Smooth muscle cell (in vitro differentiated cells): Measurements from ENCODE around the gene TPSD1. TPM values are rescaled to one million over a fixed set of nuclear protein-coding genes. Genes with fewer than 3 reads are reported as not detected.

Experiments
- DNase-seq: peaks from one replicate; lab custom pipeline; 2025; ENCODE audit not compliant: unreplicated experiment; lab: John Stamatoyannopoulos, UW
- H2AFZ ChIP-seq: fragments of 200-600 bp; sonication (generic); 2 replicates; pipeline ENCODE4 v1.6.0; 2016; ENCODE audit warnings: antibody characterized with exemption, low read depth, mild to moderate bottlenecking
- H3F3A ChIP-seq: fragments of 200-600 bp; sonication (generic); 2 replicates; pipeline ENCODE4 v1.6.0; 2017; ENCODE audit warnings: antibody characterized with exemption, low read depth
- H3K27ac ChIP-seq: fragments of 200-600 bp; sonication (generic); 2 replicates; pipeline ENCODE4 v1.5.1; 2016; ENCODE audit warnings: low read depth, mild to moderate bottlenecking
- H3K27me3 ChIP-seq: fragments of 200-600 bp; sonication (generic); 2 replicates; pipeline ENCODE4 v1.6.1; 2016; ENCODE audit warnings: low read depth, mild to moderate bottlenecking
- H3K36me3 ChIP-seq: fragments of 200-600 bp; sonication (generic); 2 replicates; pipeline ENCODE4 v1.5.1; 2016; ENCODE audit warnings: low read depth
- H3K4me1 ChIP-seq: fragments of 200-600 bp; sonication (generic); 2 replicates; pipeline ENCODE4 v1.5.1; 2016; ENCODE audit warnings: low read depth
- H3K4me2 ChIP-seq: fragments of 200-600 bp; sonication (generic); 2 replicates; pipeline ENCODE4 v1.6.0; 2016; ENCODE audit warnings: mild to moderate bottlenecking
- H3K4me3 ChIP-seq: fragments of 200-600 bp; sonication (generic); 2 replicates; pipeline ENCODE4 v1.5.1; 2016; ENCODE audit warnings: mild to moderate bottlenecking
- H3K79me2 ChIP-seq: fragments of 200-600 bp; sonication (generic); 2 replicates; pipeline ENCODE4 v1.6.0; 2016; ENCODE audit warnings: low read depth, mild to moderate bottlenecking
- H3K9ac ChIP-seq: fragments of 200-600 bp; sonication (generic); 2 replicates; pipeline ENCODE4 v1.6.0; 2016; ENCODE audit warnings: low read depth
- H3K9me3 ChIP-seq: fragments of 200-600 bp; sonication (generic); replicated peaks from 2 replicates; pipeline ENCODE4 v1.5.1; 2016; ENCODE audit warnings: low read depth
- H4K20me1 ChIP-seq: fragments of 200-600 bp; sonication (generic); 2 replicates; pipeline ENCODE4 v1.6.0; 2016; ENCODE audit warnings: low read depth
- WGBS: methylation state at CpG from one replicate; pipeline ENCODE4 v1.1.7; 2016; ENCODE audit warnings: low lambda C conversion rate; 5-methylcytosine and 5-hydroxymethylcytosine counted together
- polyA plus RNA-seq: library from polyadenylated mRNA; unstranded; fragments of >200 nt; fragmentation: Nextera tagmentation; extraction: Ambion mirVana; gene quantifications from 2 replicates; pipeline ENCODE4 v1.2.1, GENCODE V29; 2016
- total RNA-seq: library from RNA; depleted of rRNA; stranded (reverse); fragments of >200 nt; gene quantifications from 2 replicates; pipeline ENCODE4 v1.2.3, GENCODE V29; 2014
- TF ChIP-seq, protein P1 (sequence below): fragments of 200-600 bp; sonication (generic); IDR thresholded peaks from 2 replicates; pipeline ENCODE4 v1.5.1; 2017; ENCODE audit warnings: borderline replicate concordance, mild to moderate bottlenecking, antibody characterized with exemption; ENCODE audit not compliant: insufficient read depth, poor library complexity, severe bottlenecking

TPSD1 gene
- total and polyA plus RNA-seq, 2 experiments from 2014 or later, result not detected

DNA sequence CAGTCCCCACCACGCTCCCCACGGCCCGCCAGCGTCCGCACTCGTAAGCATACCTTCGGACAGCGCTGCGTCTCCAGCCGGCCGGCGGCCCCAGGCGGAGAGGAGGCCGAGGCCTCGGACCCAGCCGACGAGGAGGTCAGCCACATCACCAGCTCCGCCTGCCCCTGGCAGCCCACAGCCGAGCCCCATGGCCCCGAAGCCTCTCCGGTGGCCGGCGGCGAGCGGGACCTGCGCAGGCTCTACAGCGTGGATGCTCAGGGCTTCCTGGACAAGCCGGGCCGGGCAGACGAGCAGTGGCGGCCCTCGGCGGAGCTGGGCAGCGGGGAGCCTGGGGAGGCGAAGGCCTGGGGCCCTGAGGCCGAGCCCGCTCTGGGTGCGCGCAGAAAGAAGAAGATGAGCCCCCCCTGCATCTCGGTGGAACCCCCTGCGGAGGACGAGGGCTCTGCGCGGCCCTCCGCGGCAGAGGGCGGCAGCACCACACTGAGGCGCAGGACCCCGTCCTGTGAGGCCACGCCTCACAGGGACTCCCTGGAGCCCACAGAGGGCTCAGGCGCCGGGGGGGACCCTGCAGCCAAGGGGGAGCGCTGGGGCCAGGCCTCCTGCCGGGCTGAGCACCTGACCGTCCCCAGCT is 35.7 kb upstream of the TPSD1 start:
- Histone ChIP-seq H3K9me3 (no peaks in the 10 kb centered on the region), H4K20me1 (no peaks in the 10 kb centered on the region), H3K36me3 (no peaks in the 10 kb centered on the region), H3F3A (no peaks in the 10 kb centered on the region), H3K4me3 (no peak overlapping the region), H3K79me2 (no peaks in the 10 kb centered on the region), H3K4me2 (no peak overlapping the region), H3K9ac (no peak overlapping the region), H3K27ac (no peak overlapping the region), H3K4me1 (no peaks in the 10 kb centered on the region), H2AFZ (no peak overlapping the region), H3K27me3 (no peaks in the 10 kb centered on the region)
- DNase-seq, result no peak
- WGBS, result 94% methylated on average over 45 of the region's 55 CpGs
- TF ChIP-seq, protein P1, sequence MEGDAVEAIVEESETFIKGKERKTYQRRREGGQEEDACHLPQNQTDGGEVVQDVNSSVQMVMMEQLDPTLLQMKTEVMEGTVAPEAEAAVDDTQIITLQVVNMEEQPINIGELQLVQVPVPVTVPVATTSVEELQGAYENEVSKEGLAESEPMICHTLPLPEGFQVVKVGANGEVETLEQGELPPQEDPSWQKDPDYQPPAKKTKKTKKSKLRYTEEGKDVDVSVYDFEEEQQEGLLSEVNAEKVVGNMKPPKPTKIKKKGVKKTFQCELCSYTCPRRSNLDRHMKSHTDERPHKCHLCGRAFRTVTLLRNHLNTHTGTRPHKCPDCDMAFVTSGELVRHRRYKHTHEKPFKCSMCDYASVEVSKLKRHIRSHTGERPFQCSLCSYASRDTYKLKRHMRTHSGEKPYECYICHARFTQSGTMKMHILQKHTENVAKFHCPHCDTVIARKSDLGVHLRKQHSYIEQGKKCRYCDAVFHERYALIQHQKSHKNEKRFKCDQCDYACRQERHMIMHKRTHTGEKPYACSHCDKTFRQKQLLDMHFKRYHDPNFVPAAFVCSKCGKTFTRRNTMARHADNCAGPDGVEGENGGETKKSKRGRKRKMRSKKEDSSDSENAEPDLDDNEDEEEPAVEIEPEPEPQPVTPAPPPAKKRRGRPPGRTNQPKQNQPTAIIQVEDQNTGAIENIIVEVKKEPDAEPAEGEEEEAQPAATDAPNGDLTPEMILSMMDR, result no peak

DNA sequence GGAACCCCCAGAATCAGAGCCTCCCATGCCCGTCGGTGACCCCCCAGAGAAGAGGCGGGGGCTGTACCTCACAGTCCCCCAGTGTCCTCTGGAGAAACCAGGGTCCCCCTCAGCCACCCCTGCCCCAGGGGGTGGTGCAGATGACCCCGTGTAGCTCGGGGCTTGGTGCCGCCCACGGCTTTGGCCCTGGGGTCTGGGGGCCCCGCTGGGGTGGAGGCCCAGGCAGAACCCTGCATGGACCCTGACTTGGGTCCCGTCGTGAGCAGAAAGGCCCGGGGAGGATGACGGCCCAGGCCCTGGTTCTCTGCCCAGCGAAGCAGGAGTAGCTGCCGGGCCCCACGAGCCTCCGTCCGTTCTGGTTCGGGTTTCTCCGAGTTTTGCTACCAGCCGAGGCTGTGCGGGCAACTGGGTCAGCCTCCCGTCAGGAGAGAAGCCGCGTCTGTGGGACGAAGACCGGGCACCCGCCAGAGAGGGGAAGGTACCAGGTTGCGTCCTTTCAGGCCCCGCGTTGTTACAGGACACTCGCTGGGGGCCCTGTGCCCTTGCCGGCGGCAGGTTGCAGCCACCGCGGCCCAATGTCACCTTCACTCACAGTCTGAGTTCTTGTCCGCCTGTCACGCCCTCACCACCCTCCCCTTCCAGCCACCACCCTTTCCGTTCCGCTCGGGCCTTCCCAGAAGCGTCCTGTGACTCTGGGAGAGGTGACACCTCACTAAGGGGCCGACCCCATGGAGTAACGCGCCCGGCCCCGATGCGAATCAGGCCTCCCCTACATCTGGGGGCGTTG is 34.8 kb upstream of the TPSD1 start:
- no peaks in the 10 kb centered on the region for H3K36me3 ChIP-seq
- no peaks in the 10 kb centered on the region for H3K27me3 ChIP-seq
- H3K79me2 ChIP-seq, result no peaks in the 10 kb centered on the region
- DNase-seq, result no peak
- H3K4me2 ChIP-seq, result no peak overlapping the region
- H3K4me1 ChIP-seq, result no peaks in the 10 kb centered on the region
- 89% methylated on average over 44 of the region's 48 CpGs for WGBS
- TF ChIP-seq, protein P1, result no peak
- H4K20me1 ChIP-seq, result no peaks in the 10 kb centered on the region
- H3F3A ChIP-seq, result no peaks in the 10 kb centered on the region
- no peak overlapping the region for H3K4me3 ChIP-seq
- no peak overlapping the region for H3K27ac ChIP-seq
- H3K9ac ChIP-seq, result no peak overlapping the region
- H3K9me3 ChIP-seq, result no peaks in the 10 kb centered on the region
- no peak overlapping the region for H2AFZ ChIP-seq

DNA sequence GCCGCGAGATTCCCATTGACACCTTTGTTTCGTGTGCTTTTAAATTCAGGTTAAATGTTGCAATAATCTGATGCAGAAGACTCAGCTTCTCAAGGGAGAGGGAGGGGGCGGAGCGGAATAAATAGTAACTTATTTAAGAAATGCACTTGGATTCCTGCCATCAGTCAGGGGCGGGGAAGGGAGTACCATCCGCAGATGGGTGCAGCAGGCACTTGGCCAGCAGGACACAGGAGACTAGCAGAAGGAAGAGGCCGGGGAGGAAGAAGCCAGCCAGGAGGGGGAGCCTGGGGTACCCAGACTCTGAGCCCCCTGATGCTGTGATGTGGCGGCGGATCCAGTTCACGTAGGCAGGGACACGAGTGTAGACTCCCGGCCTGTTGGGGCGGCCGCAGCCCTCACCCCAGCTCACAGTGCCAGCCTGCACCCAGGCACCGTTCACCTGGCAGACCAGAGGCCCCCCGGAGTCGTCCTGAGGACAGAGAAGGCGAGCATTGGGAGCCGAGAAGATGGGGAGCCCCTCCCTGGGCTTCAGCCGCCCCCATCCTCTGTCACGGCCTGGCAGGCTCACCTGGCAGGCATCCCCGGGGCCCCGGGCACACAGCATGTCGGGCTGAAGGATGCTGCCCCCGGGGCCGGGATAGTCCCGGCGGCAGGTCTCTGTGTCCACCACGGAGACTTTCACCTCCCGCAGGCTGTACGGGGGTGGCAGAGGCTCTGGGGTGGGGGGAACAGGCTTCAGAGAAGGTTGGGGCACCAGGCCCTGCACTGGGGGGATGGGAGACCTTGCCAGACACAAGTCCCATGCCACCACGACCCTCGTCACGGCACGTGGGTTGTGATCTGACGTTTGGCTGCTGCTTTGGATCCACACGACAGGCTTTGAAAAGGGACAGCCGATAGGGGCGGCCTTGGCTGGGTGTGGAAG is 34.0 kb upstream of the TPSD1 start:
- no peak overlapping the region for H3K4me2 ChIP-seq
- H3K4me1 ChIP-seq, result no peaks in the 10 kb centered on the region
- H3K9me3 ChIP-seq, result no peaks in the 10 kb centered on the region
- H3K4me3 ChIP-seq, result no peak overlapping the region
- H2AFZ ChIP-seq, result no peak overlapping the region
- H3K27ac ChIP-seq, result no peak overlapping the region
- TF ChIP-seq, protein P1, result no peak
- H3K79me2 ChIP-seq, result no peaks in the 10 kb centered on the region
- no peak for DNase-seq
- H3K27me3 ChIP-seq, result no peaks in the 10 kb centered on the region
- H3K36me3 ChIP-seq, result no peaks in the 10 kb centered on the region
- H3K9ac ChIP-seq, result no peak overlapping the region
- no peaks in the 10 kb centered on the region for H4K20me1 ChIP-seq
- 92% methylated on average over 33 of the region's 40 CpGs for WGBS
- H3F3A ChIP-seq, result no peaks in the 10 kb centered on the region
